Stomach (tissue), 4 donors: ENCODE measurements around the gene CTNNA3.

Experiments
- POLR2AphosphoS5 ChIP-seq, 3 donors: sonication (generic); formaldehyde crosslinking; IDR thresholded peaks; one replicate each; pipeline ENCODE4 v1.6.1; 2016; ENCODE audit warnings: antibody characterized with exemption in 3 of 3
- TF ChIP-seq, protein P1 (sequence below), 7 experiments: fragments of 450-650 bp in 4 of 7; fragments of 200-600 bp in 3 of 7; sonication (generic) in 3 of 7; IDR thresholded peaks; one replicate each; pipeline ENCODE4 v1.5.1; 2016 to 2019; ENCODE audit warnings: antibody characterized with exemption in 7 of 7, control low read depth in 2 of 7, mild to moderate bottlenecking in 1 of 7

DNA sequence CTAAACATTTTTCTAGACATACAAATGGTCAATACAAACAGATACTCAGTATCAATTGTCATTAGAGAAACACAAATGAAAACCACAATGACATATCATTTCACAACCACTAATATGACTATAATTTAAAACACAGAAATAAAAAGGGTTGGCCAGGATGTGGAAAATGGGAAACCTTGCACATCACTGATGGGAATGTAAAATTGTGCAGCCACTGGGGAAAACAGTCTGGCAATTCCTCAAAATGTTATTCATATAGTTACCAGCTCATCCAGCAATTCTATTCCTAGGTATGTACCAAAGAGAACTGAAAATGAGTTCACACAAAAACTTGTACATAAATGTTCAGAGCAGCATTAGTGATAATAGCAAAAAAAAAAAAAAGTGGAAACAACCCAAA is 876.3 kb downstream of the CTNNA3 start:
- no peak for TF ChIP-seq POLR2AphosphoS5 (IDR thresholded peaks at IDR 0.05)
- TF ChIP-seq, protein P1, sequence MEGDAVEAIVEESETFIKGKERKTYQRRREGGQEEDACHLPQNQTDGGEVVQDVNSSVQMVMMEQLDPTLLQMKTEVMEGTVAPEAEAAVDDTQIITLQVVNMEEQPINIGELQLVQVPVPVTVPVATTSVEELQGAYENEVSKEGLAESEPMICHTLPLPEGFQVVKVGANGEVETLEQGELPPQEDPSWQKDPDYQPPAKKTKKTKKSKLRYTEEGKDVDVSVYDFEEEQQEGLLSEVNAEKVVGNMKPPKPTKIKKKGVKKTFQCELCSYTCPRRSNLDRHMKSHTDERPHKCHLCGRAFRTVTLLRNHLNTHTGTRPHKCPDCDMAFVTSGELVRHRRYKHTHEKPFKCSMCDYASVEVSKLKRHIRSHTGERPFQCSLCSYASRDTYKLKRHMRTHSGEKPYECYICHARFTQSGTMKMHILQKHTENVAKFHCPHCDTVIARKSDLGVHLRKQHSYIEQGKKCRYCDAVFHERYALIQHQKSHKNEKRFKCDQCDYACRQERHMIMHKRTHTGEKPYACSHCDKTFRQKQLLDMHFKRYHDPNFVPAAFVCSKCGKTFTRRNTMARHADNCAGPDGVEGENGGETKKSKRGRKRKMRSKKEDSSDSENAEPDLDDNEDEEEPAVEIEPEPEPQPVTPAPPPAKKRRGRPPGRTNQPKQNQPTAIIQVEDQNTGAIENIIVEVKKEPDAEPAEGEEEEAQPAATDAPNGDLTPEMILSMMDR (IDR thresholded peaks at IDR 0.05): no peak
